GM18505 (cell line): Measurements from ENCODE around the gene ADCY2.

ENCODE experiments used
- ATAC-seq: cut with Tn5 transposase; IDR thresholded peaks from one replicate; pipeline ENCODE4 v1.9.1; 2021; ENCODE audit not compliant: unreplicated experiment
- POLR2A ChIP-seq: IDR thresholded peaks from 4 replicates; pipeline ENCODE4 v1.6.1; 2011; ENCODE audit warnings: borderline replicate concordance; ENCODE audit not compliant: insufficient read depth, insufficient read length; ENCODE audit errors: extremely low read depth

The ADCY2 gene

DNA sequence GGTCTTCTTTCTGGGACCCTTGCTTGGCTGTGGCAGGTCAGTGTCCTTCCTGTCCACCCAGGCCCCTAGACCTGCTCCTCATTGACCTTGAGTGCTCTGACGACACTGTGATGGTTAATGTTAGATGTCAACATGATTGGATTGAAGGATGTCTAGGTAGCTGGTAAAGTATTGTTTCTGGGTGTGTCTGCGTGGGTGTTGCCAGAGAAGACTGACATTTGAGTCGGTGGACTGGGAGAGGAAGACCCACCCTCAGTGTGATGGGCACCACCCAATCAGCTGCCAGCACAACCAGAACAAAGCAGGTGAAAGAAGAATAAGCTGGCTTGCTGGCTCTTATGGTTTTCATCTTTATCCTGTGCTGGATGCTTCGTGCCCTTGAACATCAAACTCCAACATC is 380.5 kb downstream of the ADCY2 start:
- no peak for ATAC-seq
- no peak for TF ChIP-seq POLR2A

DNA sequence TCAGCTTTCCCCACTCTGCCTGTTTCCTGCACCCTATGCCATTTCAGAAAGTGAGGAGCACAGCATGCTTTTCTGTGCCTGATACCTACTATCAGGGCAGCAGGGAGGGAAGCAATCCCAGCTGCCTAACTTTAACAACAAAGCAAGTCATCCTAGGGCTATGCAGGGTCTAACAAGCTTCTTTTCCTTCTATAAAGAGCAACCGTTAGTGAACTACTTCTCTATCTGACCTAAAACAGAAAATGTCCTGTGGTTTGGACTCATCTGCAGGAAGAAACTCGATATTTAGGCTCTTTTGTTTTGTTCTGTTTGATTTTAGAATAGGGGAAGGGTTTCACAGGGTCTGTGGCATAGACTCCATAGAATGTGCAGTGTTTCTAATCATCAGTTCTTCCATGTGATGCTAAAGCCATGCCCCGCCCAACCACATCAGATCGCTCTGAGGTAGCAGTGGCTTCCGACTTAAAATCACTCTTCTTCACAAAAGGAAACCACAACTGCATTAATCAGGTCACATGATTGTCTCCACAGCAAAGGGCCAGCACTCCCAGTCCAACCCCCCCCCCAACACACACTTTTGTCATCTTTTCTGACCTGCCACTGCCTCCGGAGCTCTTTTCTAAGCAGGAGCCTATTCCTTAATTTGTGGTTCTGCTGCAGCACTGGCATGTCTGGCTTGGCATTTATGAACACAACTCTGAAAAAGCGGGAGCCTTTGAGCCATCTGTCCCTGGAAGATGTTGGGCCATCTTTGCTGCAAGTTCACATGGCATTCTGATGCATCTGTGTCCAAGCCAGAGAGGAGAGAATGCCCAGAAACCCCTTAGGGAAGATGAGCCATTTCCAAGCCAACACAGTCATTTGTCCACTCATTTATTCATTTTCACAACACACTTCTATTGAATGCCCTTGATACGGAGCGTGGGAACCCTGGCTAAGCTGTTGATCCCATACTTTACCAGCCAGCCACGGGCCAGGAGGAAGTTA is 383.4 kb downstream of the ADCY2 start:
- TF ChIP-seq POLR2A, result no peak
- peak; percentile 46 for ATAC-seq

GRCh38 chr5:7781899-7782298 is 386.0 kb downstream of the ADCY2 start:
- ATAC-seq, result no peak
- no peak for TF ChIP-seq POLR2A

DNA sequence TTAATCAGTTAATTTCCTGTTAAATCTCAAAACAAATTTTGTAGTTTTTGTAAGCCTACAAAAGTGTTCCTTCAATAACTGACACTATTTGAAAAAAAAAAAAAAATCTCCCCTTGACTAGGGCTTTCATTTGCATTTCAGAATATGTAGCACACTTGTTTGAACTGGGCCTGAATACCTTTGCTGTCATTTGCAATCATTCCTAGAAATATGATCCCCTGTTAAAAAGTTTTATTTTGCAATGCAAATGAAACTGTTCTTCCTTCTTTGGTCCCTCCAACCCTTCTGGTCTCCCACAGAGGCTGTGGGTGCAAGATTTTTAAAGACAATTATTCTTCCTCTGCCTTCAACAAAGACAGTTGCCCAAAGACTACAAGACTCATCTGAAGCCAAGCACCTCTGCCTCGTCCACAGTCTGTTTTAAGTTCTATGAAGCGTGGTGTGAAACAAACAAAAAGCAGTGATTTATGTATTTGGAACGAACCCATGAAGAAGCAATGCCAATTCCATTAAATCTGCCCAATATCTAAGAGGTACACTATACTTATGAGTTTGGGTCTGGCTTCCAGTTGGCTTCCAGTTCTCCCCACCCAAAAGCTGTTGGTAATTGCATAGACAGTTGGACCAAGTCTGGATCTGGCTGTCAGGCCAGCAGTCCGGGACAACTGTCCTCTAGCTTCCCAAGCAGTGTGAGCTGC is 388.9 kb downstream of the ADCY2 start:
- ATAC-seq, result no peak

GRCh38 chr5:7787770-7788169 is 391.8 kb downstream of the ADCY2 start:
- ATAC-seq, result no peak
- no peak for TF ChIP-seq POLR2A

More for the DNA sequence above, 388.9 kb downstream of the ADCY2 start:
- TF ChIP-seq POLR2A, result no peak

DNA sequence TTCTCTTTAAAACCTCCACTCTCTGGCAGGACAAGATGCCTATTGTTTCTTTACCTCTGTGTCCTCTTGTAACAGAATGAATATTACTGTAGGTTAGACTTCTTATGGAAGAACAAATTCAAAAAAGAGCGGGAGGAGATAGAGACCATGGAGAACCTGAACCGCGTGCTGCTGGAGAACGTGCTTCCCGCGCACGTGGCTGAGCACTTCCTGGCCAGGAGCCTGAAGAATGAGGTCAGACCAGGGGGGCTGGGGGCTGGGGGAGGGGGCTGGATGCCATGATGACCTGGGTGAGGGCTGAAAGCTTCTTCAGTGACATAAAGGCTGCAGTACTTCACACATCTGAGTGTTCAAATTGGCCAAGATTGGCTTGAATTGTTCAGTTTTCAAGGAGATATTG is 393.6 kb downstream of the ADCY2 start:
- ATAC-seq, result no peak

GRCh38 chr5:7793895-7794294 is 398.0 kb downstream of the ADCY2 start:
- TF ChIP-seq POLR2A, result no peak
- peak; percentile 8 for ATAC-seq

More for the DNA sequence above, 393.6 kb downstream of the ADCY2 start:
- TF ChIP-seq POLR2A, result no peak

DNA sequence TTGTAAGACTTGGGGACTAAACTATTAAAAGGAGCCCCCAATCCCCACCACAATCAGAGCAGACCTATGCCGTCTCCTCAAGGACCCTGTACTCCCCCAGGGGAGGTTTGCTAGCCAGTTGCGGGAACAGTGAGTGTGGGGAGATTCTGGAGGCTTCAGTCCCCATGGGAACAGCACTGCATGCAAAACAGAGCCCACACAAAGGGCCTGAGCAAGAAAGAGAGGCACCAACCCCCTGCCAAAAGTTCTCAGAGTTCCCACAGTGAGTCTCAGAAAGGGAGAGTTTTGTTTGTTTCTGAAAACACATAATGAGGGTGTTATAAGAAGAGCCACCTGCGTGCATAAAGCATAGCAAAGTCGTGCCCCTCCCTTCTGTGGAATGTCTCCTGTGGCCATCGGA is 398.4 kb downstream of the ADCY2 start:
- TF ChIP-seq POLR2A, result no peak
- peak; percentile 88 for ATAC-seq

GRCh38 chr5:7794823-7795222 is 398.9 kb downstream of the ADCY2 start:
- ATAC-seq, result peak; percentile 50
- TF ChIP-seq POLR2A, result no peak

GRCh38 chr5:7795306-7795705 is 399.4 kb downstream of the ADCY2 start:
- TF ChIP-seq POLR2A, result no peak
- ATAC-seq, result no peak

- no peak for ATAC-seq
- no peak for TF ChIP-seq POLR2A
These were observed 406.1 kb downstream of the ADCY2 start for GRCh38 chr5:7801891-7802614.

- no peak for ATAC-seq
- TF ChIP-seq POLR2A, result no peak
These were observed 406.9 kb downstream of the ADCY2 start for GRCh38 chr5:7802855-7803254.

GRCh38 chr5:7803937-7804336 is 408.0 kb downstream of the ADCY2 start:
- TF ChIP-seq POLR2A, result no peak
- ATAC-seq, result no peak
